Stomach (tissue), 9 donors: ENCODE measurements around the gene KRT81. TPM values are rescaled to one million over a fixed set of nuclear protein-coding genes. Genes with fewer than 3 reads are reported as not detected.
"Not testable (repeated sequence)": the region's sequence is repeated elsewhere in the genome, so short reads cannot be mapped to it uniquely, and the experiment has no call there.

Source experiments
- DNase-seq, 2 donors: peaks; one replicate each; pipeline versions ENCODE4 v3.0.0 to v3.0.0-alpha.2; 2013 to 2019
- H3K27ac ChIP-seq, 5 donors: fragments of 200-600 bp in 4 of 5; sonication (generic) in 4 of 5; one replicate each; pipeline ENCODE4 v1.5.1; 2013 to 2019; ENCODE audit warnings: mild to moderate bottlenecking in 1 of 5, moderate library complexity in 1 of 5
- H3K27me3 ChIP-seq, 3 donors: fragments of 200-600 bp; sonication (generic); one replicate each; pipeline ENCODE4 v1.5.1; 2017 to 2019; ENCODE audit warnings: mixed run types in 1 of 3
- H3K36me3 ChIP-seq, 4 donors: fragments of 200-600 bp; sonication (generic); 1 replicate in 3 of 4; 2 replicates in 1 of 4; pipeline ENCODE4 v1.5.1; 2016 to 2019
- H3K4me1 ChIP-seq, 4 donors: fragments of 200-600 bp; sonication (generic); one replicate each; pipeline ENCODE4 v1.5.1; 2016 to 2019
- H3K4me3 ChIP-seq, 4 donors: fragments of 200-600 bp; sonication (generic) in 3 of 4; one replicate each; pipeline ENCODE4 v1.5.1; 2016 to 2019; ENCODE audit warnings: mild to moderate bottlenecking in 1 of 4
- H3K9me3 ChIP-seq, 4 donors: fragments of 200-600 bp; sonication (generic); one replicate each; pipeline ENCODE4 v1.5.1; 2016 to 2019
- EP300 ChIP-seq: sonication (generic); formaldehyde crosslinking; IDR thresholded peaks from one replicate; pipeline ENCODE4 v1.6.1; 2017; ENCODE audit warnings: antibody characterized with exemption
- POLR2A ChIP-seq, 4 donors: fragments of 450-650 bp; IDR thresholded peaks; one replicate each; pipeline ENCODE4 v1.6.1; 2016; ENCODE audit warnings: antibody characterized with exemption in 4 of 4, control low read depth in 2 of 4, mild to moderate bottlenecking in 1 of 4, moderate library complexity in 1 of 4
- POLR2AphosphoS5 ChIP-seq, 3 donors: sonication (generic); formaldehyde crosslinking; IDR thresholded peaks; one replicate each; pipeline ENCODE4 v1.6.1; 2016; ENCODE audit warnings: antibody characterized with exemption in 3 of 3
- WGBS, 5 donors: extraction: QIAGEN DNeasy Blood & Tissue Kit in 3 of 5; methylation state at CpG; one replicate each; pipeline versions ENCODE4 v1.1.5 to v1.1.7; 2013 to 2018; 5-methylcytosine and 5-hydroxymethylcytosine counted together
- intact Hi-C: fragments of 100-400 bp; cut with DNase I; formaldehyde crosslinking; loops from one replicate; pipeline ENCODE4 v1.15.1; 2023; ENCODE audit warnings: low total_unique reads
- polyA plus RNA-seq, 3 donors: library from polyadenylated mRNA; stranded (reverse); fragments of 200-250 nt; gene quantifications; one replicate each; pipeline ENCODE4 v1.2.3, GENCODE V29; 2013
- total RNA-seq, 5 donors: library from RNA; depleted of rRNA; stranded (reverse); fragments of >200 nt; gene quantifications; one replicate each; pipeline versions ENCODE4 v1.1.0 to v1.2.3, GENCODE V29; 2014 to 2016
- TF ChIP-seq, protein P1 (sequence below), 7 experiments: fragments of 450-650 bp in 4 of 7; fragments of 200-600 bp in 3 of 7; sonication (generic) in 3 of 7; IDR thresholded peaks; one replicate each; pipeline ENCODE4 v1.5.1; 2016 to 2019; ENCODE audit warnings: antibody characterized with exemption in 7 of 7, control low read depth in 2 of 7, mild to moderate bottlenecking in 1 of 7
- donor health status: healthy with polysubstance abuse.
- donor health status: Bipolar disorder and iron deficiency.
- donor health status: healthy.

Gene KRT81
- total and polyA plus RNA-seq, 8 donors = 0.15 TPM; not detected in 7

GRCh38 chr12:52317468-52318052 is 26.2 kb upstream of the KRT81 start:
- intact Hi-C loops = no loop called here
- Histone ChIP-seq H3K36me3 (no peaks in the 10 kb centered on the region), H3K27ac (no peak overlapping the region), H3K4me3 (no peak overlapping the region), H3K27me3 (peaks cover 0 to 62% (median 13%) of the 10 kb centered on the region in 3 donors), H3K4me1 (no peaks in the 10 kb centered on the region), H3K9me3 (no peaks in the 10 kb centered on the region)
- TF ChIP-seq POLR2A (IDR thresholded peaks at IDR 0.05) (no peak), POLR2AphosphoS5 (IDR thresholded peaks at IDR 0.05) (no peak), EP300 (no peak)
- TF ChIP-seq, protein P1, sequence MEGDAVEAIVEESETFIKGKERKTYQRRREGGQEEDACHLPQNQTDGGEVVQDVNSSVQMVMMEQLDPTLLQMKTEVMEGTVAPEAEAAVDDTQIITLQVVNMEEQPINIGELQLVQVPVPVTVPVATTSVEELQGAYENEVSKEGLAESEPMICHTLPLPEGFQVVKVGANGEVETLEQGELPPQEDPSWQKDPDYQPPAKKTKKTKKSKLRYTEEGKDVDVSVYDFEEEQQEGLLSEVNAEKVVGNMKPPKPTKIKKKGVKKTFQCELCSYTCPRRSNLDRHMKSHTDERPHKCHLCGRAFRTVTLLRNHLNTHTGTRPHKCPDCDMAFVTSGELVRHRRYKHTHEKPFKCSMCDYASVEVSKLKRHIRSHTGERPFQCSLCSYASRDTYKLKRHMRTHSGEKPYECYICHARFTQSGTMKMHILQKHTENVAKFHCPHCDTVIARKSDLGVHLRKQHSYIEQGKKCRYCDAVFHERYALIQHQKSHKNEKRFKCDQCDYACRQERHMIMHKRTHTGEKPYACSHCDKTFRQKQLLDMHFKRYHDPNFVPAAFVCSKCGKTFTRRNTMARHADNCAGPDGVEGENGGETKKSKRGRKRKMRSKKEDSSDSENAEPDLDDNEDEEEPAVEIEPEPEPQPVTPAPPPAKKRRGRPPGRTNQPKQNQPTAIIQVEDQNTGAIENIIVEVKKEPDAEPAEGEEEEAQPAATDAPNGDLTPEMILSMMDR (IDR thresholded peaks at IDR 0.05) = no peak
- 84 to 94% (median 88%) methylated on average over 6 to 12 of the region's 12 CpGs for WGBS, 5 donors
- peak in 1 of 2 donors; percentile 17 for DNase-seq

DNA sequence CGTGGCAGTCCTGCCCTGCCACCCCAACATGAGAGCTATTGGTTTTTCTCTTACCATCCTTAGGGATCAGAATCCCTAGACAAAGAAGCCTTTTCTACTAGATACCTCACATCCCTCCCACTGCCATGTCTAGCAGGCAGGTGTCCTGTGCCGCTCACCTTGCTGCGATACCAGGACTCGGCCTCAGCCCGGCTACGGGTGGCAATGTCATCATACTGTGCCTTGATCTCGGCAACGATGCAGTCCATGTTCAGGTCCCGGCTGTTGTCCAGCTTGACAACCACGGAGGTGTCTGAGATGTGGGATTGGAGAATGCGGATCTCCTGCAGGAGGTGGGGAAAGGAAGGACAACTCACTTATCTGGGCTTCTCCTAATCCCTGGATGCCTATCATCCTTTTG is 25.4 kb upstream of the KRT81 start:
- Histone ChIP-seq H3K4me3 (no peak overlapping the region), H3K9me3 (no peaks in the 10 kb centered on the region), H3K27ac (no peak overlapping the region), H3K36me3 (no peaks in the 10 kb centered on the region), H3K27me3 (peaks cover 0 to 58% (median 13%) of the 10 kb centered on the region in 3 donors), H3K4me1 (no peaks in the 10 kb centered on the region)
- 88 to 97% (median 93%) methylated on average over 9 to 11 of the region's 11 CpGs for WGBS, 5 donors
- intact Hi-C loops = no loop called here
- no peak for TF ChIP-seq POLR2AphosphoS5 (IDR thresholded peaks at IDR 0.05)
- TF ChIP-seq POLR2A (IDR thresholded peaks at IDR 0.05) = no peak
- TF ChIP-seq, protein P1 (IDR thresholded peaks at IDR 0.05) = no peak
- TF ChIP-seq EP300 = no peak
- DNase-seq = no peak

- Histone ChIP-seq H3K4me1 (no peaks in the 10 kb centered on the region), H3K9me3 (no peaks in the 10 kb centered on the region), H3K4me3 (no peak overlapping the region), H3K36me3 (no peaks in the 10 kb centered on the region), H3K27ac (no peak overlapping the region), H3K27me3 (peaks cover 0 to 57% (median 11%) of the 10 kb centered on the region in 3 donors)
- TF ChIP-seq EP300 = no peak
- no peak for TF ChIP-seq POLR2AphosphoS5 (IDR thresholded peaks at IDR 0.05)
- TF ChIP-seq POLR2A (IDR thresholded peaks at IDR 0.05) = no peak
- TF ChIP-seq, protein P1 (IDR thresholded peaks at IDR 0.05) = no peak
- intact Hi-C loops = no loop called here
- 86 to 95% (median 94%) methylated on average over 9 of the region's 9 CpGs for WGBS, 5 donors
- no peak for DNase-seq
Measured at GRCh38 chr12:52316290-52316689, 25.0 kb upstream of the KRT81 start.

GRCh38 chr12:52315721-52316120 is 24.4 kb upstream of the KRT81 start:
- 54 to 67% (median 65%) methylated on average over 9 of the region's 9 CpGs for WGBS, 5 donors
- H3K4me3 ChIP-seq, intact Hi-C loops, H3K27ac ChIP-seq, H3K9me3 ChIP-seq, H3K4me1 ChIP-seq, H3K36me3 ChIP-seq: not testable (repeated sequence)
- TF ChIP-seq, protein P1 (IDR thresholded peaks at IDR 0.05) = peak in 1 of 7 experiments; percentile 15
- peak in 1 of 2 donors; percentile 33 for DNase-seq
- H3K27me3 ChIP-seq = peaks cover 0 to 57% (median 10%) of the 10 kb centered on the region in 3 donors
